PC-9 (cell line): ENCODE results near the gene TMEM108. TPM values are rescaled to one million over a fixed set of nuclear protein-coding genes. Genes with fewer than 3 reads are reported as not detected.

ENCODE experiments used
- BruUV-seq: library from RNA; stranded (reverse); fragments of 400-500 nt; replicated peaks from 2 replicates; lab custom pipeline; 2021; lab: Mats Ljungman, UMichigan
- CTCF ChIA-PET: fragments of 300-600 bp; sonication (Branson Sonifier 250); formaldehyde crosslinking; loops from one replicate; lab custom pipeline; 2022; ENCODE audit warnings: antibody characterized with exemption; lab: Charles Lee
- POLR2A ChIA-PET: fragments of 300-600 bp; sonication (Branson Sonifier 250); formaldehyde crosslinking; loops from one replicate; lab custom pipeline; 2022; ENCODE audit warnings: antibody characterized with exemption; ENCODE audit not compliant: unreplicated experiment; lab: Charles Lee
- DNase-seq, 2 experiments: peaks; one replicate each; pipeline versions ENCODE4 v3.0.0 to v3.0.0-alpha.2; 2015 to 2022; ENCODE audit warnings: mixed read lengths in 1 of 2
- H2AFZ ChIP-seq: fragments of 200-600 bp; sonication (generic); 2 replicates; pipeline ENCODE4 v1.8.1; 2017; ENCODE audit warnings: antibody characterized with exemption
- H3F3A ChIP-seq: fragments of 200-600 bp; sonication (generic); 2 replicates; pipeline ENCODE4 v1.8.1; 2017; ENCODE audit warnings: antibody characterized with exemption, mild to moderate bottlenecking, low read depth; ENCODE audit not compliant: insufficient read depth
- H3K27ac ChIP-seq: fragments of 200-600 bp; sonication (generic); 2 replicates; pipeline ENCODE4 v1.6.1; 2016; ENCODE audit warnings: mixed run types
- H3K27me3 ChIP-seq: fragments of 200-600 bp; sonication (generic); 2 replicates; pipeline ENCODE4 v1.6.1; 2016; ENCODE audit warnings: low read depth, mixed run types; ENCODE audit not compliant: insufficient read depth
- H3K36me3 ChIP-seq: fragments of 200-600 bp; sonication (generic); 2 replicates; pipeline ENCODE4 v1.6.1; 2016; ENCODE audit warnings: low read depth, mixed run types
- H3K4me1 ChIP-seq: fragments of 200-600 bp; sonication (generic); replicated peaks from 2 replicates; pipeline ENCODE4 v1.6.1; 2016; ENCODE audit warnings: mixed run types; ENCODE audit not compliant: insufficient read depth
- H3K4me2 ChIP-seq: fragments of 200-600 bp; sonication (generic); 2 replicates; pipeline ENCODE4 v1.6.1; 2017; ENCODE audit warnings: mixed run types
- H3K4me3 ChIP-seq: fragments of 200-600 bp; sonication (generic); 2 replicates; pipeline ENCODE4 v1.6.1; 2016; ENCODE audit warnings: mixed run types
- H3K79me2 ChIP-seq: fragments of 200-600 bp; sonication (generic); 2 replicates; pipeline ENCODE4 v1.6.1; 2017; ENCODE audit warnings: low read depth, mixed run types
- H3K9me2 ChIP-seq: fragments of 200-600 bp; sonication (generic); 2 replicates; pipeline ENCODE4 v1.8.1; 2017; ENCODE audit warnings: mild to moderate bottlenecking; ENCODE audit not compliant: insufficient read depth
- H3K9me3 ChIP-seq: fragments of 200-600 bp; sonication (generic); 2 replicates; pipeline ENCODE4 v1.8.1; 2016; ENCODE audit warnings: low read depth; ENCODE audit not compliant: insufficient read depth
- H4K20me1 ChIP-seq: fragments of 200-600 bp; sonication (generic); 2 replicates; pipeline ENCODE4 v1.8.1; 2017; ENCODE audit not compliant: insufficient read depth
- EZH2 ChIP-seq: fragments of 200-600 bp; sonication (generic); IDR thresholded peaks from 2 replicates; pipeline ENCODE4 v1.8.0; 2017; ENCODE audit warnings: antibody characterized with exemption, low read depth
- intact Hi-C: fragments of 100-400 bp; cut with micrococcal nuclease; formaldehyde crosslinking; loops from one replicate; pipeline ENCODE4 v1.10.0; 2022; ENCODE audit not compliant: unreplicated experiment
- total RNA-seq: library from RNA; stranded (reverse); gene quantifications from 2 replicates; pipeline ENCODE4 v1.2.3, GENCODE V29; 2021
- TF ChIP-seq, protein P1 (sequence below): fragments of 200-600 bp; sonication (generic); conservative IDR thresholded peaks from 2 replicates; pipeline ENCODE4 v1.6.1; 2017; ENCODE audit warnings: mixed run types, antibody characterized with exemption, mild to moderate bottlenecking, moderate library complexity

The TMEM108 gene
- total RNA-seq, 1 experiment from 2014 or later = not detected

GRCh38 chr3:133042778-133043177 lies 4.6 kb downstream of the TMEM108 start:
- H3F3A ChIP-seq = no peaks in the 10 kb centered on the region
- BruUV-seq = no TSS peak
- no peak for TF ChIP-seq EZH2
- TF ChIP-seq, protein P1, sequence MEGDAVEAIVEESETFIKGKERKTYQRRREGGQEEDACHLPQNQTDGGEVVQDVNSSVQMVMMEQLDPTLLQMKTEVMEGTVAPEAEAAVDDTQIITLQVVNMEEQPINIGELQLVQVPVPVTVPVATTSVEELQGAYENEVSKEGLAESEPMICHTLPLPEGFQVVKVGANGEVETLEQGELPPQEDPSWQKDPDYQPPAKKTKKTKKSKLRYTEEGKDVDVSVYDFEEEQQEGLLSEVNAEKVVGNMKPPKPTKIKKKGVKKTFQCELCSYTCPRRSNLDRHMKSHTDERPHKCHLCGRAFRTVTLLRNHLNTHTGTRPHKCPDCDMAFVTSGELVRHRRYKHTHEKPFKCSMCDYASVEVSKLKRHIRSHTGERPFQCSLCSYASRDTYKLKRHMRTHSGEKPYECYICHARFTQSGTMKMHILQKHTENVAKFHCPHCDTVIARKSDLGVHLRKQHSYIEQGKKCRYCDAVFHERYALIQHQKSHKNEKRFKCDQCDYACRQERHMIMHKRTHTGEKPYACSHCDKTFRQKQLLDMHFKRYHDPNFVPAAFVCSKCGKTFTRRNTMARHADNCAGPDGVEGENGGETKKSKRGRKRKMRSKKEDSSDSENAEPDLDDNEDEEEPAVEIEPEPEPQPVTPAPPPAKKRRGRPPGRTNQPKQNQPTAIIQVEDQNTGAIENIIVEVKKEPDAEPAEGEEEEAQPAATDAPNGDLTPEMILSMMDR = no peak
- ChIA-PET POLR2A (interaction anchor here (0.6 kb wide), 1 partner anchor 8 kb away, joined by 5 read pairs; no protein-coding TSS in a partner anchor), CTCF (interaction anchor here (1.0 kb wide), 1 partner anchor 341 kb away, joined by 3 read pairs; no protein-coding TSS in a partner anchor)
- intact Hi-C loops = loop anchor here (5.0 kb wide), 1 partner anchor 310 kb away; no protein-coding TSS in a partner anchor
- H3K4me2 ChIP-seq = no peak overlapping the region
- no peaks in the 10 kb centered on the region for H4K20me1 ChIP-seq
- no peak for DNase-seq
- H3K79me2 ChIP-seq = no peaks in the 10 kb centered on the region
- H3K4me3 ChIP-seq = no peak overlapping the region
- H3K27me3 ChIP-seq = peaks cover 32% of the 10 kb centered on the region
- H2AFZ ChIP-seq = no peak overlapping the region
- no peaks in the 10 kb centered on the region for H3K9me2 ChIP-seq
- no peaks in the 10 kb centered on the region for H3K9me3 ChIP-seq
- no peaks in the 10 kb centered on the region for H3K36me3 ChIP-seq
- H3K4me1 ChIP-seq = no peaks in the 10 kb centered on the region
- H3K27ac ChIP-seq = no peak overlapping the region

- Histone ChIP-seq H3F3A (no peaks in the 10 kb centered on the region), H3K27me3 (0 out of 2 replicates have a peak, but pooled peaks cover 9% of the 10 kb centered on the region), H3K9me3 (no peaks in the 10 kb centered on the region), H2AFZ (no peak overlapping the region), H3K27ac (no peak overlapping the region), H3K4me1 (no peaks in the 10 kb centered on the region), H3K36me3 (no peaks in the 10 kb centered on the region), H4K20me1 (no peaks in the 10 kb centered on the region), H3K4me2 (no peak overlapping the region), H3K4me3 (no peak overlapping the region), H3K9me2 (no peaks in the 10 kb centered on the region), H3K79me2 (no peaks in the 10 kb centered on the region)
- no peak for TF ChIP-seq EZH2
- TF ChIP-seq, protein P1 = no peak
- no peak for DNase-seq
- ChIA-PET CTCF (no interaction called here), POLR2A (no interaction called here)
- BruUV-seq = no TSS peak
- intact Hi-C loops = no loop called here
These were observed 9.8 kb downstream of the TMEM108 start for GRCh38 chr3:133047980-133048379.

- no peak overlapping the region for H3K4me2 ChIP-seq
- no peak overlapping the region for H2AFZ ChIP-seq
- no peaks in the 10 kb centered on the region for H3K36me3 ChIP-seq
- intact Hi-C loops = no loop called here
- no peaks in the 10 kb centered on the region for H3K9me2 ChIP-seq
- no peaks in the 10 kb centered on the region for H3K79me2 ChIP-seq
- ChIA-PET POLR2A (no interaction called here), CTCF (no interaction called here)
- no TSS peak for BruUV-seq
- H3K4me1 ChIP-seq = no peaks in the 10 kb centered on the region
- TF ChIP-seq, protein P1 = no peak
- no peak for TF ChIP-seq EZH2
- no peaks in the 10 kb centered on the region for H3K9me3 ChIP-seq
- DNase-seq = no peak
- H3F3A ChIP-seq = no peaks in the 10 kb centered on the region
- H3K27me3 ChIP-seq = 0 out of 2 replicates have a peak, but pooled peaks cover 9% of the 10 kb centered on the region
- no peak overlapping the region for H3K27ac ChIP-seq
- H4K20me1 ChIP-seq = no peaks in the 10 kb centered on the region
- no peak overlapping the region for H3K4me3 ChIP-seq
These were observed 11.3 kb downstream of the TMEM108 start for GRCh38 chr3:133049491-133049890.
